IMR-90 (cell line): ENCODE data around the gene NMT1. TPM values are rescaled to one million over a fixed set of nuclear protein-coding genes. Genes with fewer than 3 reads are reported as not detected.
"Not testable (repeated sequence)": the region's sequence is repeated elsewhere in the genome, so short reads cannot be mapped to it uniquely, and the experiment has no call there.

Source experiments
- ATAC-seq: fragments of 200-7000 bp; cut with Tn5 transposase; 2 replicates; pipeline ENCODE4 v1.9.1; 2020; ENCODE audit warnings: low read depth, mild to moderate bottlenecking, moderate library complexity
- BruUV-seq: library from RNA; stranded (reverse); fragments of 400-500 nt; replicated peaks from 2 replicates; lab custom pipeline; 2021; lab: Mats Ljungman, UMichigan
- CTCF ChIA-PET: fragments of 300-600 bp; formaldehyde crosslinking; extraction: SDS; loops from one replicate; lab custom pipeline; 2021; ENCODE audit warnings: antibody characterized with exemption; lab: Yijun Ruan, JAX
- POLR2A ChIA-PET: fragments of 300-600 bp; sonication (Branson Sonifier 250); formaldehyde crosslinking; loops from one replicate; lab custom pipeline; 2022; ENCODE audit warnings: antibody characterized with exemption; ENCODE audit not compliant: unreplicated experiment; lab: Charles Lee
- DNase-seq: peaks from one replicate; pipeline ENCODE4 v3.0.0; 2013
- H2AFZ ChIP-seq: replicated peaks from 2 replicates; pipeline ENCODE3; 2013; ENCODE audit warnings: low read length, mild to moderate bottlenecking; ENCODE audit not compliant: poor library complexity
- H2AK5ac ChIP-seq: 2 replicates; pipeline ENCODE4 v1.6.1; 2013; ENCODE audit warnings: low read depth, low read length, inconsistent platforms
- H2AK9ac ChIP-seq: replicated peaks from 2 replicates; pipeline ENCODE3; 2013; ENCODE audit warnings: mild to moderate bottlenecking, low read depth, low read length, moderate library complexity; ENCODE audit not compliant: poor library complexity
- H2BK120ac ChIP-seq: 2 replicates; pipeline ENCODE4 v1.6.1; 2013; ENCODE audit warnings: low read depth, low read length, inconsistent platforms
- H2BK15ac ChIP-seq: 3 replicates; pipeline ENCODE4 v1.6.1; 2013; ENCODE audit warnings: low read depth, low read length, inconsistent platforms
- H2BK20ac ChIP-seq: 2 replicates; pipeline ENCODE4 v1.6.1; 2013; ENCODE audit warnings: low read depth, mild to moderate bottlenecking, inconsistent platforms, low read length, moderate library complexity
- H2BK5ac ChIP-seq: 2 replicates; pipeline ENCODE4 v1.6.1; 2013; ENCODE audit warnings: mild to moderate bottlenecking, low read depth, low read length, inconsistent platforms; ENCODE audit not compliant: poor library complexity, severe bottlenecking
- H3K14ac ChIP-seq: replicated peaks from 2 replicates; pipeline ENCODE4 v1.6.1; 2013; ENCODE audit warnings: low read depth, low read length, inconsistent platforms
- H3K18ac ChIP-seq: 2 replicates; pipeline ENCODE4 v1.6.1; 2013; ENCODE audit warnings: low read depth, low read length, control low read depth
- H3K23ac ChIP-seq: 2 replicates; pipeline ENCODE4 v1.6.1; 2013; ENCODE audit warnings: low read depth, low read length, inconsistent platforms
- H3K27ac ChIP-seq: 2 replicates; pipeline ENCODE4 v1.5.1; 2013; ENCODE audit warnings: mild to moderate bottlenecking, control low read depth, low read length; ENCODE audit not compliant: insufficient read depth
- H3K27me3 ChIP-seq: 2 replicates; pipeline ENCODE4 v1.6.1; 2013; ENCODE audit warnings: low read length; ENCODE audit not compliant: control insufficient read depth, insufficient read depth
- H3K36me3 ChIP-seq: 2 replicates; pipeline ENCODE4 v1.6.1; 2013; ENCODE audit warnings: low read length, mixed read lengths; ENCODE audit not compliant: control insufficient read depth, insufficient read depth
- H3K4ac ChIP-seq: 2 replicates; pipeline ENCODE4 v1.6.1; 2013; ENCODE audit warnings: low read depth, low read length, inconsistent platforms
- H3K4me1 ChIP-seq: 2 replicates; pipeline ENCODE4 v1.6.1; 2013; ENCODE audit warnings: low read length, mixed read lengths; ENCODE audit not compliant: control insufficient read depth, insufficient read depth
- H3K4me2 ChIP-seq: 2 replicates; pipeline ENCODE4 v1.6.1; 2013; ENCODE audit warnings: low read depth, mild to moderate bottlenecking, control low read depth, low read length, moderate library complexity
- H3K4me3 ChIP-seq: 2 replicates; pipeline ENCODE4 v1.5.1; 2013; ENCODE audit warnings: low read depth, mild to moderate bottlenecking, control low read depth, low read length, moderate library complexity; ENCODE audit not compliant: insufficient read depth
- H3K56ac ChIP-seq: 2 replicates; pipeline ENCODE4 v1.6.1; 2013; ENCODE audit warnings: low read length, inconsistent platforms; ENCODE audit not compliant: insufficient read depth; ENCODE audit errors: extremely low read depth
- H3K79me1 ChIP-seq, 2 experiments: 2 replicates each; pipeline ENCODE4 v1.6.1; 2013; ENCODE audit warnings: low read length in 2 of 2, inconsistent platforms in 1 of 2, low read depth in 1 of 2
- H3K9ac ChIP-seq: 2 replicates; pipeline ENCODE4 v1.6.1; 2013; ENCODE audit warnings: low read depth, low read length, control low read depth
- H3K9me1 ChIP-seq: 2 replicates; pipeline ENCODE4 v1.6.1; 2013; ENCODE audit warnings: low read length, inconsistent platforms; ENCODE audit not compliant: insufficient read depth
- H3K9me3 ChIP-seq: 2 replicates; pipeline ENCODE4 v1.6.1; 2013; ENCODE audit warnings: low read length; ENCODE audit not compliant: control insufficient read depth, insufficient read depth
- H4K20me1 ChIP-seq: 2 replicates; pipeline ENCODE4 v1.6.1; 2013; ENCODE audit warnings: low read length, inconsistent platforms; ENCODE audit not compliant: insufficient read depth
- H4K5ac ChIP-seq: 2 replicates; pipeline ENCODE4 v1.6.1; 2013; ENCODE audit warnings: mild to moderate bottlenecking, low read depth, low read length, control low read depth
- H4K8ac ChIP-seq, 2 experiments: 2 replicates each; pipeline ENCODE4 v1.6.1; 2013; ENCODE audit warnings: low read depth in 2 of 2, low read length in 2 of 2, control low read depth in 1 of 2, inconsistent platforms in 1 of 2
- H4K91ac ChIP-seq: 2 replicates; pipeline ENCODE4 v1.6.1; 2013; ENCODE audit warnings: low read depth, low read length, inconsistent platforms; ENCODE audit not compliant: insufficient read depth
- WGBS, 2 experiments: methylation state at CpG; one replicate each; pipeline versions ENCODE4 v1.1.5 to v1.1.7; 2013; ENCODE audit warnings: missing lambda C conversion rate in 2 of 2; ENCODE audit not compliant: insufficient read length in 1 of 2; ENCODE audit errors: extremely low coverage in 2 of 2; 5-methylcytosine and 5-hydroxymethylcytosine counted together
- dilution Hi-C: fragments of 300-500 bp; cut with HindIII; formaldehyde crosslinking; loops from one replicate; pipeline ENCODE4 v1.14.3; 2018; ENCODE audit warnings: low sequenced_read_pairs; ENCODE audit not compliant: unreplicated experiment
- in situ Hi-C: fragments of 300-500 bp; cut with MboI; formaldehyde crosslinking; loops from 3 replicates; pipeline ENCODE4 v1.14.3; 2019; ENCODE audit warnings: low sequenced_read_pairs, inconsistent platforms, mixed read lengths
- intact Hi-C: fragments of 100-400 bp; cut with micrococcal nuclease; formaldehyde crosslinking; loops from 2 replicates; pipeline ENCODE4 v1.10.0; 2022
- polyA plus RNA-seq, 3 experiments: library from polyadenylated mRNA; depleted of rRNA; stranded (reverse); fragments of >200 nt; gene quantifications; 2 replicates each; pipeline ENCODE4 v1.2.3, GENCODE V29; 2012; ENCODE audit warnings: low replicate concordance in 1 of 3
- total RNA-seq: library from RNA; depleted of rRNA; stranded (reverse); fragments of >200 nt; gene quantifications from 2 replicates; pipeline ENCODE4 v1.2.3, GENCODE V29; 2012

NMT1 gene
- total and polyA plus RNA-seq, 2 of the 4 experiments (the other 2 are of a cell fraction): 38.0 to 60.6 TPM

DNA sequence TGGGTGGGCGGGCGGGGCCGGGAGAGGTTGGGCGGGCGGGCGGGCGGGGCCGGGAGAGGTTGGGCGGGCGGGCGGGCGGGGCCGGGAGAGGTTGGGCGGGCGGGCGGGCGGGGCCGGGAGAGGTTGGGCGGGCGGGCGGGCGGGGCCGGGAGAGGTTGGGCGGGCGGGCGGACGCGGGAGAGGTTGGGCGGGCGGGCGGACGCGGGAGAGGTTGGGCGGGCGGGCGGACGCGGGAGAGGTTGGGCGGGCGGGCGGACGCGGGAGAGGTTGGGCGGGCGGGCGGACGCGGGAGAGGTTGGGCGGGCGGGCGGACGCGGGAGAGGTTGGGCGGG, 9.4 kb upstream of the NMT1 start:
- intact Hi-C loops: loop anchor here (5.0 kb wide), 1 partner anchor 81 kb away; the partner anchor contains the start of gene PLCD3
- no CpG with 5 or more reads among the region's 54 CpGs for WGBS, 2 experiments

More for the DNA sequence above, 9.4 kb upstream of the NMT1 start:
- H3K36me3 ChIP-seq, H2BK120ac ChIP-seq, in situ Hi-C loops, H4K8ac ChIP-seq, ATAC-seq, H3K9me3 ChIP-seq, H3K4me3 ChIP-seq, BruUV-seq, H3K56ac ChIP-seq, CTCF ChIA-PET, H3K9ac ChIP-seq, dilution Hi-C loops, H4K91ac ChIP-seq, DNase-seq, H3K27ac ChIP-seq, H4K20me1 ChIP-seq, H4K5ac ChIP-seq, H2BK20ac ChIP-seq, H3K4me1 ChIP-seq, H3K18ac ChIP-seq, H3K27me3 ChIP-seq, H3K9me1 ChIP-seq, H2BK15ac ChIP-seq, H2AK5ac ChIP-seq, H2AK9ac ChIP-seq, H2AFZ ChIP-seq, H3K4ac ChIP-seq, H3K14ac ChIP-seq, H3K23ac ChIP-seq, H3K4me2 ChIP-seq, H2BK5ac ChIP-seq: not testable (repeated sequence)
- H3K79me1 ChIP-seq: peaks cover 17 to 59% of the 10 kb centered on the region in 2 experiments
- POLR2A ChIA-PET: interaction anchor here (3.6 kb wide), 1 partner anchor 9 kb away, joined by 19 read pairs; the partner anchor contains the start of gene NMT1
